GM12864 (cell line): ENCODE data around the gene EVL.

Experiments
- DNase-seq: peaks from one replicate; pipeline ENCODE4 v3.0.0-alpha.2; 2011; ENCODE audit warnings: low read depth
- H3K4me3 ChIP-seq: 2 replicates; pipeline ENCODE4 v1.5.1; 2011; ENCODE audit warnings: mild to moderate bottlenecking, low read depth, low read length, control low read depth
- TF ChIP-seq, protein P1 (sequence below): IDR thresholded peaks from 2 replicates; pipeline ENCODE4 v1.5.1; 2011; ENCODE audit warnings: low read depth, mild to moderate bottlenecking, moderate library complexity, low read length, control low read depth, inconsistent platforms; ENCODE audit errors: missing control alignments

Gene EVL

DNA sequence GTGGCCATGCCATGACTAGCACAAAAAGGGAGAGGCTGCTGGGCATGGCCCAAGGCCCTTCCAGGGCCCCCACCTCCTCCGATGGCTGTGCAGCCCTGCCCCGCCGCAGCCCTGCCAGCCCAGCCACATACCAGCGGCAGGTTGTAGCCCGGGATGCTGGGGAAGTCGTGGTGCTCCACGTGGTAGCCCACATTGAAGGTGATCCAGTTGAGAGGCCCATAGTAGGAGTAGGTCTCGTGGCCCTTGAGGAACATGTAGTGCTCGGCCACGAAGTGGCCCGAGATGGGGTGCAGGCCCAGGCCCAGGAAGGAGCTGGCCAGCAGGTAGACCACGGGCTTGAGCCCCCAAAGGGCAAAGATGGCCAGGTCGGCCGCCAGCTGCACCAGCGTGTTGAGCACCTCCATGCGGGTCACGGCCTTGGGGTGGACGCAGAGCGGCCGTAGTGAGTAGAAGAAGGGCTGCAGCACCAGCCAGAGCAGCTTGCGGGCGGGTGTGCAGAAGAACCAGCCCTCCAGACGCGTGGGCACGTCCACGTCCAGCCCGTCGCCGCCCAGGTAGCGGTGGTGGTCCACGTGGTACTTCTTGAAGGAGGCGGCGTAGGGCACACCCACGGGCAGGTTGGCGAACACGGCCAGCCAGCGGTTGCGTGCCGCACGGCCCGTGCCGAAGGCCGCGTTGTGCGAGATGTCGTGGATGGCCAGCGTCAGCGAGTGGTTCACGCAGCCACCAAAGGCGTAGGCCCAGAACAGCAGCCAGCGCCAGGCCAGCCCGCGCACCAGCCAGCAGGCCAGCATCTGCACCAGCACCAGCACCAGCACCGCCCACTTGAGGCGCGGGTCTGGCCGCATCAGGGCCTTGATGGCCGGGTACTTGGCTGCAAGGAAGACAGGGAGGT lies 83.9 kb downstream of the EVL start:
- TF ChIP-seq, protein P1, sequence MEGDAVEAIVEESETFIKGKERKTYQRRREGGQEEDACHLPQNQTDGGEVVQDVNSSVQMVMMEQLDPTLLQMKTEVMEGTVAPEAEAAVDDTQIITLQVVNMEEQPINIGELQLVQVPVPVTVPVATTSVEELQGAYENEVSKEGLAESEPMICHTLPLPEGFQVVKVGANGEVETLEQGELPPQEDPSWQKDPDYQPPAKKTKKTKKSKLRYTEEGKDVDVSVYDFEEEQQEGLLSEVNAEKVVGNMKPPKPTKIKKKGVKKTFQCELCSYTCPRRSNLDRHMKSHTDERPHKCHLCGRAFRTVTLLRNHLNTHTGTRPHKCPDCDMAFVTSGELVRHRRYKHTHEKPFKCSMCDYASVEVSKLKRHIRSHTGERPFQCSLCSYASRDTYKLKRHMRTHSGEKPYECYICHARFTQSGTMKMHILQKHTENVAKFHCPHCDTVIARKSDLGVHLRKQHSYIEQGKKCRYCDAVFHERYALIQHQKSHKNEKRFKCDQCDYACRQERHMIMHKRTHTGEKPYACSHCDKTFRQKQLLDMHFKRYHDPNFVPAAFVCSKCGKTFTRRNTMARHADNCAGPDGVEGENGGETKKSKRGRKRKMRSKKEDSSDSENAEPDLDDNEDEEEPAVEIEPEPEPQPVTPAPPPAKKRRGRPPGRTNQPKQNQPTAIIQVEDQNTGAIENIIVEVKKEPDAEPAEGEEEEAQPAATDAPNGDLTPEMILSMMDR: no peak

DNA sequence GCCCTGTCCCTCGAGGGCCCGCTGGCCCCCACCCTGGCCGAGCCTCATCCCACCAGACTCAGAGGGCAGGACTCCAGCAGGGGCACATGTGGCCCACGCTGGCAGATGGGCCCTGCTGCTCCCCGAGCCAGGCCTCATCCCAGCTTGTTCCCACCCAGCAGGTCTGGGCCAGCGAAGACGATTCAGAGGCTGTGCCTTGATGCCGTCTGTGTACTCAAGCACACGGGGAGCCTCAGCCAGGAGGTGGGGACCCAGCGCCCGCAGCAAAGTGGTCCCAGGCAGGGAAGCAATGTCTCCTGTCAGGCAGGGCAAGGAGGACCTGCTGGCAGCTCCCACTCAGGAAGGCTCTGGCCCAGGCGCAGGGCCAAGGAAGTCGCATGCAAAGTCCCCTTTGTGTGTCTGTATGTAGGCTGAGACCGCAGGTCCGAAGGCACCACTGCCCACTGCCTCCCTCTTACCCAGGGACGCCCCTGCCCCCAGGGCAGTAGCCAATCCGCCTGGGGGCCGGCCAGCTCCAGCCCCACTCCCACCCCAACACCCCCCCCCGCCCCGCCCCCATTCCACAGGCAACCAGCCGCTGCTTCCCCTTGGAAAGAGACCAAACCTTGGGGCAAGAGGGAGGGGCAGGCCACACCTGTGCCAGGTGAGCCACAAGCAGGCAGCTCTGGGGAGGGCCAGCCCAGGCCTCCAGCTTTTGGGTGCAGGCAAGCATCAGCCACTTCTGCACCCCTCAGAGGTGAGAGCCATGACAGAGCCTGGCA lies 84.8 kb downstream of the EVL start:
- DNase-seq: no peak
- TF ChIP-seq, protein P1: no peak
- no peak overlapping the region for H3K4me3 ChIP-seq

More for the DNA sequence above, 83.9 kb downstream of the EVL start:
- no peak for DNase-seq
- H3K4me3 ChIP-seq: no peak overlapping the region

DNA sequence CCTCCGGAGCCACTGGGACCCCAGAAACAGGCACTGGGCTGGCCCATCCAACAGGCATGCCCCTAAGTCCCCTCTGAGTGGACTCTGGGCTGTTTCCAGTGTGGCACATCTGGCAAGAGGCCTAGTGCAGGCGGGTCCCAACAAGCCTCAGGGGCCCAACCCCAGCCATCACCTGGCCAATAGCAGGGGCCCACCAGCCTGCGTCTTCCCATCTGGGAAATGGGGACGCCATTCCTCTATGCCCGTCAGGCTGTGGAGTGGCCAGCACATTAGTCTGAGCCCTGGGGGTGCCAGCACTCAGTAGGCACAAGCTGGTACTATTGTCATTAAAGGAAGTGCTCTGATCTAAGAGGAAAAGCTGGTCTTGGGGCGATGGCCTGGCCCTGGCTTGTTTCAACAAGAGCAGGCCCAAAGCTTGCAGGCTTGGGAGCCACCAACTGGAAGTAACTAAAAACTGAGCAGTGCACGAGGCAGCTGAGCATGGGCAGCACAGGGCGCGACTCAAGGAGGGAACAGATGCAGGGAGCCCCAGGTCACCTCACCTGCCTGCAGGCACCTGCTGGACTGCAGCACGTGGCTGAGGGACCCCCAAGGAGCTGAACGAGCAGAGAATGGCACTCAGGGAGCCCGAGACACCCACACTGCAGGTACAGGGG lies 85.8 kb downstream of the EVL start:
- no peak for DNase-seq
- TF ChIP-seq, protein P1: no peak
- H3K4me3 ChIP-seq: no peak overlapping the region

DNA sequence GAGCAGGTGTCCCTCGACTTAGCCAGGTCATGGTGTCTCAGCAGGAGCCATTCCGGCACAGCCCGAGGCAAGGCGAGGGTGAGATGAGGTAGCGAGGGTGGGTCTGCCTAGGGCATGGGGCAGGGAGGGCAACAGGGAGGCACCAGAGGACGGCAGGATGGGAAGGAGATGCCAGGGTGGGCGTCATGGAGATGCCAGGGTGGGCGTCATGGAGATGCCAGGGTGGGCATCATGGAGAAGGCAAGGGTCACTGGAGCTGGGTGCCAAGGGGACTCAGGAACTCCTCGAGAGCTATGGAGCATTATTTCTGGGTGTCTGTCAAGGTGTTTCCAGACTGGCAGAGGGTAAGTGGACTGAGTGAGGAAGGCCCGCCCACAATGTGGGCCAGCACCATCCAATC lies 86.9 kb downstream of the EVL start:
- no peak for DNase-seq
- no peak overlapping the region for H3K4me3 ChIP-seq
- TF ChIP-seq, protein P1: no peak

DNA sequence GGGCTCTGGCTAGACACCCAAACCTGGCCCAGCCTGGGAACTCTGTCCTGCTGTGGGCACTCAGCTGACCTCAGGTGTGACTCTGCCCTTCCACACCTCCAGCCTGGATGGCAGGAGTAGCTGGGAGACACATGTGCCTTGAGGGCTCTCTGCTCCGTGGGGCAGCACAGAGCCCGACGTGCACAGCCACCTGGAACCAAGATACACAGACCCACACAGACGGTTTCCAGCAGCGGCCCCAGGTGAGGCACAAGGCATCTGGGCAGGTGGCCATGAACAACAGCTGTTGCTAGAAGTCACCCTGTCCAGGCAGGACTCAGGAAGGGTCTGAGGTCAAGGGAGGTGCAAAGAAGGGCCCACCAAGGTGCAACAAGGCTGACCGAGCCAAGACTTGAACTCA lies 88.3 kb downstream of the EVL start:
- TF ChIP-seq, protein P1: no peak
- no peak for DNase-seq

DNA sequence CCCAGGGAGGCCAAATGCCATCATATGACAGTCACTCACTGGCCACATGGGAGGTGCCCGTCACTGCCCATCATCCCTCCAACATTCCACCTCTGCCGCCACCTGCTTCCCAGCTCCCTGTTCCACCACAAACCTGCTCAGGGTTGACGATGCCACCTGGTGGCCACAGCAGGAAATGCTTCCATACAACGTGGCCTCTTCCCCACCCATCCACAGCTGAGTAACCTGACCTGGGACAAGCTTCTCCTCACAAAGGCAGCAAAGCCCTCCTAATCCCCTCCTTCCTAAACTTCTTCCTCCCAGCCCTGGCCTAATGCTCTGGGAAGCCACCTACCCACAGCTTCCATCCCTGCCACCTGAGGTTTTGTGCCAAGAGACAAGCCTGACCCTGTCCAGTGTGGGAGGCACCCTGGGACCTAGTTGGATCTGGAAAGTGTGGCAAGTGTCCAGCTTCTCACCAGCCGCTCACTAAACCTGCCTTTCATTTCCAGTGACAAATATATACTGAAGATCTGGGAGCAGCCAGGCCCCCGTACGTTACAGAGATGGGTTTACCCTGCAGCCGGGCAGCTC lies 89.9 kb downstream of the EVL start:
- TF ChIP-seq, protein P1: peak; percentile 83
- no peak overlapping the region for H3K4me3 ChIP-seq
- DNase-seq: no peak

More for the DNA sequence above, 88.3 kb downstream of the EVL start:
- H3K4me3 ChIP-seq: no peak overlapping the region
